MM.1S (cell line): ENCODE measurements around the gene TRH.

Experiments used
- DNase-seq: peaks from one replicate; pipeline ENCODE4 v3.0.0-alpha.2; 2015
- H2AFZ ChIP-seq: fragments of 300-600 bp; sonication (generic); 2 replicates; pipeline ENCODE4 v1.6.0; 2016; ENCODE audit warnings: antibody characterized with exemption, low read length
- H3F3A ChIP-seq: fragments of 300-600 bp; sonication (generic); 2 replicates; pipeline ENCODE4 v1.6.1; 2016; ENCODE audit warnings: mild to moderate bottlenecking, antibody characterized with exemption, low read length, moderate library complexity, mixed read lengths; ENCODE audit not compliant: insufficient read depth
- H3K27ac ChIP-seq: fragments of 300-600 bp; sonication (generic); 2 replicates; pipeline ENCODE4 v1.5.1; 2016; ENCODE audit warnings: mild to moderate bottlenecking, low read length
- H3K27me3 ChIP-seq: fragments of 300-600 bp; sonication (generic); replicated peaks from 2 replicates; pipeline ENCODE4 v1.6.0; 2016; ENCODE audit warnings: low read length; ENCODE audit not compliant: insufficient read depth
- H3K36me3 ChIP-seq: fragments of 300-600 bp; sonication (generic); replicated peaks from 2 replicates; pipeline ENCODE4 v1.6.1; 2016; ENCODE audit warnings: mild to moderate bottlenecking, low read length, mixed read lengths; ENCODE audit not compliant: insufficient read depth
- H3K4me1 ChIP-seq: fragments of 300-600 bp; sonication (generic); 2 replicates; pipeline ENCODE4 v1.6.1; 2016; ENCODE audit warnings: low read length, mixed read lengths
- H3K4me2 ChIP-seq: fragments of 300-600 bp; sonication (generic); 2 replicates; pipeline ENCODE4 v1.6.0; 2016; ENCODE audit warnings: low read depth, low read length
- H3K4me3 ChIP-seq: fragments of 300-600 bp; sonication (generic); 2 replicates; pipeline ENCODE4 v1.5.1; 2016; ENCODE audit warnings: low read length, mixed read lengths
- H3K79me2 ChIP-seq: fragments of 300-600 bp; sonication (generic); 2 replicates; pipeline ENCODE4 v1.6.1; 2016; ENCODE audit warnings: mixed run types, low read length, mixed read lengths
- H3K9ac ChIP-seq: fragments of 300-600 bp; sonication (generic); 2 replicates; pipeline ENCODE4 v1.6.1; 2016; ENCODE audit warnings: low read length, mixed read lengths
- H3K9me2 ChIP-seq: fragments of 300-600 bp; sonication (generic); replicated peaks from 2 replicates; pipeline ENCODE4 v1.6.1; 2016; ENCODE audit warnings: mild to moderate bottlenecking, low read length, mixed read lengths; ENCODE audit not compliant: insufficient read depth
- H3K9me3 ChIP-seq: fragments of 300-600 bp; sonication (generic); replicated peaks from 2 replicates; pipeline ENCODE4 v1.6.1; 2016; ENCODE audit warnings: mild to moderate bottlenecking, low read length, mixed read lengths; ENCODE audit not compliant: insufficient read depth
- H4K20me1 ChIP-seq: fragments of 300-600 bp; sonication (generic); 2 replicates; pipeline ENCODE4 v1.6.1; 2016; ENCODE audit warnings: mild to moderate bottlenecking, low read length, moderate library complexity, mixed read lengths; ENCODE audit not compliant: insufficient read depth
- EZH2 ChIP-seq: fragments of 300-600 bp; sonication (generic); optimal IDR thresholded peaks from 2 replicates; pipeline ENCODE3; 2017; ENCODE audit warnings: low read depth, mild to moderate bottlenecking, antibody characterized with exemption, low read length, mixed read lengths
- EZH2phosphoT487 ChIP-seq: fragments of 300-600 bp; sonication (generic); IDR thresholded peaks from 2 replicates; pipeline ENCODE4 v1.6.1; 2018; ENCODE audit warnings: antibody characterized with exemption, low read length
- TF ChIP-seq, protein P1 (sequence below): fragments of 300-600 bp; sonication (generic); IDR thresholded peaks from 2 replicates; pipeline ENCODE4 v1.5.1; 2016; ENCODE audit warnings: antibody characterized with exemption, low read length, mixed read lengths

TRH gene

DNA sequence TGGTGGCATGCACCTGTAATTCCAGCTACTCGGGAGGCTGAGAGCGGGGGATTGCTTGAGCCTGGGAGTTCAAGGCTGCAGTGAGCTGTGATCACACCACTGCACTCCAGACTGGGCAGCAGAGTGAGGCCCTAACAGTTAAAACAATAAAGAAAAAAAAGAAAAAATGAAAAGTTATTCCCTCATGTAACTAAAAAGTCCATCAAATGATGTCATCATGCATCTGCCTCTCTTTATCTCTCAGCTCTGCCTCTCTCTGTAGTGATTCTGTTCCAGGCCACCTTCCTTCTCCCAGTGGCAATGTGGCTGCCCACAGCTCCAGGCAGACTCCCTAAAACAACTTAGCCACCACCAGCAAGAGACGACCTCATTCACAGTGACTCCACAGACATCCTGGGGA is 31.5 kb upstream of the TRH start:
- no peaks in the 10 kb centered on the region for H4K20me1 ChIP-seq
- TF ChIP-seq EZH2 (no peak), EZH2phosphoT487 (no peak)
- TF ChIP-seq, protein P1, sequence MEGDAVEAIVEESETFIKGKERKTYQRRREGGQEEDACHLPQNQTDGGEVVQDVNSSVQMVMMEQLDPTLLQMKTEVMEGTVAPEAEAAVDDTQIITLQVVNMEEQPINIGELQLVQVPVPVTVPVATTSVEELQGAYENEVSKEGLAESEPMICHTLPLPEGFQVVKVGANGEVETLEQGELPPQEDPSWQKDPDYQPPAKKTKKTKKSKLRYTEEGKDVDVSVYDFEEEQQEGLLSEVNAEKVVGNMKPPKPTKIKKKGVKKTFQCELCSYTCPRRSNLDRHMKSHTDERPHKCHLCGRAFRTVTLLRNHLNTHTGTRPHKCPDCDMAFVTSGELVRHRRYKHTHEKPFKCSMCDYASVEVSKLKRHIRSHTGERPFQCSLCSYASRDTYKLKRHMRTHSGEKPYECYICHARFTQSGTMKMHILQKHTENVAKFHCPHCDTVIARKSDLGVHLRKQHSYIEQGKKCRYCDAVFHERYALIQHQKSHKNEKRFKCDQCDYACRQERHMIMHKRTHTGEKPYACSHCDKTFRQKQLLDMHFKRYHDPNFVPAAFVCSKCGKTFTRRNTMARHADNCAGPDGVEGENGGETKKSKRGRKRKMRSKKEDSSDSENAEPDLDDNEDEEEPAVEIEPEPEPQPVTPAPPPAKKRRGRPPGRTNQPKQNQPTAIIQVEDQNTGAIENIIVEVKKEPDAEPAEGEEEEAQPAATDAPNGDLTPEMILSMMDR: no peak
- H2AFZ ChIP-seq: no peak overlapping the region
- no peaks in the 10 kb centered on the region for H3K36me3 ChIP-seq
- no peaks in the 10 kb centered on the region for H3F3A ChIP-seq
- no peaks in the 10 kb centered on the region for H3K9me3 ChIP-seq
- H3K27me3 ChIP-seq: no peaks in the 10 kb centered on the region
- no peak overlapping the region for H3K4me3 ChIP-seq
- H3K4me2 ChIP-seq: no peak overlapping the region
- DNase-seq: no peak
- H3K9me2 ChIP-seq: no peaks in the 10 kb centered on the region
- H3K9ac ChIP-seq: no peak overlapping the region
- no peak overlapping the region for H3K27ac ChIP-seq
- no peaks in the 10 kb centered on the region for H3K4me1 ChIP-seq
- H3K79me2 ChIP-seq: no peaks in the 10 kb centered on the region

DNA sequence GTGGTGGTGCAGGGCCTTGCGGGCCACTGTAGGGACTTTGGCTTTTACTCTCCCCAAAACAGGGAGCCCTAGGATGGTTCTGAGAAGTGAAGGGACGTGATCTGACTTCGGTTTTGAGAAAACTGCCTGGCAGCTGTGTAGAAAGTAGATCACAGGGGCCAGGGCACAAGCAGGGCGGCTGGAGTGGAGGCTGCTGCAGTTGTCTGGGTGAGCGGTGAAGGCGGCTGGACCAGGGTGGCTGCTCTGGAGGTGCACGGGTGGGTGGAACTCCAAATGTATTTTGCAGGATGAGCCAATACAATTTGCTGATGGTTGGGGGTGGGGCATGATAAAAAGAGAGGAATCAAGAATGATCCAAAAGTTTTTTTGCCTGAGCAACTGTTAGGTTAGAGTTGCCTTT is 29.8 kb upstream of the TRH start:
- no peaks in the 10 kb centered on the region for H3K36me3 ChIP-seq
- H3F3A ChIP-seq: no peaks in the 10 kb centered on the region
- H3K79me2 ChIP-seq: no peaks in the 10 kb centered on the region
- no peaks in the 10 kb centered on the region for H3K9me2 ChIP-seq
- H2AFZ ChIP-seq: no peak overlapping the region
- H3K4me3 ChIP-seq: no peak overlapping the region
- H3K9me3 ChIP-seq: no peaks in the 10 kb centered on the region
- H3K4me2 ChIP-seq: no peak overlapping the region
- no peaks in the 10 kb centered on the region for H4K20me1 ChIP-seq
- DNase-seq: no peak
- H3K27me3 ChIP-seq: no peaks in the 10 kb centered on the region
- H3K4me1 ChIP-seq: no peaks in the 10 kb centered on the region
- no peak overlapping the region for H3K9ac ChIP-seq
- H3K27ac ChIP-seq: no peak overlapping the region
- TF ChIP-seq EZH2 (no peak), EZH2phosphoT487 (no peak)
- TF ChIP-seq, protein P1: no peak

DNA sequence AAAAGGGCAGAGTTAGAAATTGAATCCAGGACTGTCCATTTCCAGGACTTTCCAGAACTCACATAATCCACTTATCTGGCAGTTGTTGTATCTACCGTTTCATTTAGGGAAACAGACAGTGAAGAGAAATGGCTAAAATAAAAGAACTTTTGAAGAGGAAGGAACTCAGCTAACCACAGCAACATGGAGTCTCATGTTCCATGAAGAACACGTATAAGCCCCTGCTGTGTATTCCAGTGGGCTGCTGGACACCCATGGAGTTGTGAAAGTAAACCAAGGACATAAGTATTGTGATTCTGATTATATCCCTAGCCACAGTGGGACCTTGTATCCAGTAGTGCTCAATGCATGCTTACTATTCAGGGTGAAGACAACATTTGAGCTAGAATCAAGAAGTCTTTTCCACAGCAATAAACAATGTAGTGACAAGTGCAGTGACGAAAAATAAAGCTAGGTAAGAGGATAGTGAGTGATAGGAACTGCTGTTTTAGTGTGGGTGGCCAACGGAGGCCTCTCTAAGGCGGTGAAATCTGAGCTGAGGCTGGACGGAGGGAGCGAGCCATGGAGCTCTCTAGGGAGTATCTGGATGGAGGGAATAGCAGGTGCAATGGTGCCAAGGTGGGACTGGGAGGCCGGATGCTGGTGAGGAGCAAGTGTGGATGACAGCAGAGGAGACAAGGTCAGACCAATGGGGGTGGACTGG is 26.8 kb upstream of the TRH start:
- Histone ChIP-seq H3K9ac (no peak overlapping the region), H3K27me3 (no peaks in the 10 kb centered on the region), H3K79me2 (no peaks in the 10 kb centered on the region), H3K4me2 (no peak overlapping the region), H2AFZ (no peak overlapping the region), H3K4me1 (no peaks in the 10 kb centered on the region), H3K4me3 (no peak overlapping the region), H3K36me3 (no peaks in the 10 kb centered on the region), H3K9me2 (no peaks in the 10 kb centered on the region), H4K20me1 (no peaks in the 10 kb centered on the region), H3K9me3 (no peaks in the 10 kb centered on the region), H3F3A (no peaks in the 10 kb centered on the region), H3K27ac (no peak overlapping the region)
- no peak for DNase-seq
- TF ChIP-seq EZH2phosphoT487: no peak
- TF ChIP-seq, protein P1: no peak
- TF ChIP-seq EZH2: no peak
